ENCODE results near the gene CC2D1B.

Gene CC2D1B

GRCh38 chr1:52368383-52369172 is 2.6 kb upstream of the CC2D1B start:
- H3K4me3 ChIP-seq (ENCODE audit: severe bottlenecking) = peak overlapping the region; percentile 40
- DNase-seq (ENCODE audit: low spot score) = no peak
- H3K27ac ChIP-seq (ENCODE audit: poor library complexity, severe bottlenecking) = peak overlapping the region; percentile 41
- peak; percentile 43 for TF ChIP-seq CTCF (IDR thresholded peaks at IDR 0.05; ENCODE audit: poor library complexity, severe bottlenecking)
- H3K27me3 ChIP-seq (ENCODE audit: insufficient read depth, poor library complexity, severe bottlenecking) = no peaks in the 10 kb centered on the region
- H3K36me3 ChIP-seq (ENCODE audit: low read depth) = peaks cover 30% of the 10 kb centered on the region
- no peaks in the 10 kb centered on the region for H3K9me3 ChIP-seq (ENCODE audit: severe bottlenecking)
- ATAC-seq (ENCODE audit: low read depth) = peak; percentile 36
- H3K4me1 ChIP-seq (ENCODE audit: insufficient read depth, poor library complexity, severe bottlenecking) = peaks cover 11% of the 10 kb centered on the region

GRCh38 chr1:52367272-52367671 is 1.3 kb upstream of the CC2D1B start:
- ATAC-seq (ENCODE audit: low read depth) = no peak

GRCh38 chr1:52366517-52366827 is 467 bp upstream of the CC2D1B start:
- TF ChIP-seq CTCF (IDR thresholded peaks at IDR 0.05; ENCODE audit: poor library complexity, severe bottlenecking) = no peak
- Histone ChIP-seq H3K4me3 (ENCODE audit: severe bottlenecking) (peak overlapping the region; percentile 81), H3K4me1 (ENCODE audit: insufficient read depth, poor library complexity, severe bottlenecking) (peaks cover 11% of the 10 kb centered on the region), H3K36me3 (ENCODE audit: low read depth) (peaks cover 28% of the 10 kb centered on the region), H3K27me3 (ENCODE audit: insufficient read depth, poor library complexity, severe bottlenecking) (no peaks in the 10 kb centered on the region), H3K27ac (ENCODE audit: poor library complexity, severe bottlenecking) (no peak overlapping the region), H3K9me3 (ENCODE audit: severe bottlenecking) (no peaks in the 10 kb centered on the region)
- ATAC-seq (ENCODE audit: low read depth) = no peak
- DNase-seq (ENCODE audit: low spot score) = no peak

More at GRCh38 chr1:52367272-52367671, 1.3 kb upstream of the CC2D1B start:
- Histone ChIP-seq H3K4me3 (ENCODE audit: severe bottlenecking) (no peak overlapping the region), H3K9me3 (ENCODE audit: severe bottlenecking) (no peaks in the 10 kb centered on the region), H3K36me3 (ENCODE audit: low read depth) (peaks cover 26% of the 10 kb centered on the region), H3K27ac (ENCODE audit: poor library complexity, severe bottlenecking) (no peak overlapping the region), H3K27me3 (ENCODE audit: insufficient read depth, poor library complexity, severe bottlenecking) (no peaks in the 10 kb centered on the region), H3K4me1 (ENCODE audit: insufficient read depth, poor library complexity, severe bottlenecking) (peaks cover 11% of the 10 kb centered on the region)
- TF ChIP-seq CTCF (IDR thresholded peaks at IDR 0.05; ENCODE audit: poor library complexity, severe bottlenecking) = no peak
- no peak for DNase-seq (ENCODE audit: low spot score)

- peak; percentile 40 for ATAC-seq (ENCODE audit: low read depth)
- no peaks in the 10 kb centered on the region for H3K9me3 ChIP-seq (ENCODE audit: severe bottlenecking)
- no peaks in the 10 kb centered on the region for H3K27me3 ChIP-seq (ENCODE audit: insufficient read depth, poor library complexity, severe bottlenecking)
- H3K4me3 ChIP-seq (ENCODE audit: severe bottlenecking) = peak overlapping the region; percentile 81
- no peak for TF ChIP-seq CTCF (IDR thresholded peaks at IDR 0.05; ENCODE audit: poor library complexity, severe bottlenecking)
- H3K4me1 ChIP-seq (ENCODE audit: insufficient read depth, poor library complexity, severe bottlenecking) = peaks cover 11% of the 10 kb centered on the region
- H3K27ac ChIP-seq (ENCODE audit: poor library complexity, severe bottlenecking) = peak overlapping the region; percentile 82
- H3K36me3 ChIP-seq (ENCODE audit: low read depth) = peaks cover 39% of the 10 kb centered on the region
- no peak for DNase-seq (ENCODE audit: low spot score)
Measured at GRCh38 chr1:52365071-52365745, 797 bp downstream of the CC2D1B start.

Measured in RWPE2 (cell line).